Activated T-cell treated with anti-CD3 and anti-CD28 coated beads, Interleukin-2, amount 50 U/mL, for 24 hours (primary cell): ENCODE measurements around the gene MYO5B.

Experiments
- DNase-seq: peaks from one replicate; pipeline ENCODE4 v3.0.0-alpha.2; 2020
- H3K27ac Mint-ChIP-seq: 2 replicates; pipeline ENCODE4 v1.8.0; 2020; ENCODE audit warnings: mild to moderate bottlenecking, mixed read lengths
- H3K27me3 Mint-ChIP-seq: 2 replicates; pipeline ENCODE4 v1.8.0; 2020; ENCODE audit warnings: mixed read lengths
- H3K36me3 Mint-ChIP-seq: 2 replicates; pipeline ENCODE4 v1.8.0; 2020; ENCODE audit warnings: low read depth, mixed read lengths
- H3K4me1 Mint-ChIP-seq: 2 replicates; pipeline ENCODE4 v1.8.0; 2020; ENCODE audit warnings: low read depth, mixed read lengths
- H3K4me3 Mint-ChIP-seq: 2 replicates; pipeline ENCODE4 v1.8.0; 2020; ENCODE audit warnings: mild to moderate bottlenecking, moderate library complexity, mixed read lengths
- H3K9me3 Mint-ChIP-seq: 2 replicates; pipeline ENCODE4 v1.8.0; 2020; ENCODE audit warnings: mixed read lengths

The MYO5B gene

DNA sequence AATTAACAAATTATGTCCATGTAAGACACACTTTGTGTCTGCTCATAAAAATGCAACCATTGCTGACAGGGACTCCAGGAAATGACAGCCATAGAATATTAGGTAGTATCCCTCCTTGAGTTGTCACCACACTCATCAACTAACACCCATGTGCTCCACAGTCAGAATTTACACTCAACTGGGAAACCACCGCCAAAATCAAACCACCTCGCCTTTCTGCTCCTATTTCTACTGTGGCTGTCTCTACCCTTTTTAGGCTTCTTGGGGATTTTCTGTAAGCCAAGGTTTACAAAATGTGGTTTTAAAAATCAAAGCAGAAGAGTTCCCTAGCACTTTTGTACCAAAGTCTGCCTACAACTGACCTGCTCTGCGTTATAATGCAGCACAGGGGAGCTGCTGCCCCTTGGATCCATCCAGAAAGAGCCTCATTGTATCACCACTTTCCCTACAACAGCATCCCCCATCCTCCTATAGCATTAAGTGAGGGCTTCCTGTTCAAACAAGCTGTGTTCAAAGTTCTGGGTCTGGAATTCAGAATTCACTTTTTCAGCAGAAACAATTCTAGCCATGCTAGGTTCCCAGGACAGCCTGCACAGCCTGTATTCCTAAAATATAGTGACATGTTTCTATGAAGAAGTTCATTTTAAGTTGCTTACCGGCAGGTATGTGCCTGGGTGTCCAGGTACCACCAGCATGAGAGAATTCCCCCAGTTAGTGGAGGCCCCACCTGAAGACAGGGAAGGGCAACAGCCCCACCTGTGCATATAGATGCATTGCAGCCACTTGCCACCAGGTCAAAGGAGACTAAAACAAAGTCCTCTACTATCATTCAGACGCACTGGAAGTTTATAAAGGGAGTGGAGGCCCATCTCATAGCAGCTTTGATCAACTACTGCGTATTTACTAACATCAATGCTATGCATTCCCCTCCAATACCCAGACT lies 104.3 kb downstream of the MYO5B start:
- Mint-ChIP-seq H3K4me3 (no peak overlapping the region), H3K27me3 (peaks cover 19% of the 10 kb centered on the region), H3K4me1 (no peaks in the 10 kb centered on the region), H3K36me3 (no peaks in the 10 kb centered on the region), H3K27ac (no peak overlapping the region), H3K9me3 (no peaks in the 10 kb centered on the region)
- DNase-seq, result no peak

DNA sequence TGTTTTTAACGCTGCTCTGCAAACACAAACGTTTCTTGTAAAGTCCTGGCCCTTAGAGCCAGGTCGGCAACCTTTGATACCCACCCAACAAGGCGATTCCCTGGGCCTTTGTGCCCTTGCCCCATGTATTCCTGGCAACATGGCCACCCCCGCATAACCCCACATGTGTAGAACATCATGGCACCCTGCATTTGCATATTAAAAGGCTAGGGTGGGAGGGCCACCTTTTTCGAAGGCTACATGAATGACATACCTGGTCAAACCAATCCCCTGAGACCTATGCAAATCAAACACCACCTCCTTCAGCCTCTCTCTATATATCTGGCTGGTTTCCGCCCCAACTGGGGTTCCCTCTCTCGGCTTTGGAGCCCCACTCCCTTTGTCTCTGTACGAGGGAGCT lies 105.2 kb downstream of the MYO5B start:
- Mint-ChIP-seq H3K9me3 (no peaks in the 10 kb centered on the region), H3K27ac (no peak overlapping the region), H3K4me1 (no peaks in the 10 kb centered on the region), H3K36me3 (no peaks in the 10 kb centered on the region), H3K27me3 (peaks cover 19% of the 10 kb centered on the region), H3K4me3 (no peak overlapping the region)
- DNase-seq, result no peak

DNA sequence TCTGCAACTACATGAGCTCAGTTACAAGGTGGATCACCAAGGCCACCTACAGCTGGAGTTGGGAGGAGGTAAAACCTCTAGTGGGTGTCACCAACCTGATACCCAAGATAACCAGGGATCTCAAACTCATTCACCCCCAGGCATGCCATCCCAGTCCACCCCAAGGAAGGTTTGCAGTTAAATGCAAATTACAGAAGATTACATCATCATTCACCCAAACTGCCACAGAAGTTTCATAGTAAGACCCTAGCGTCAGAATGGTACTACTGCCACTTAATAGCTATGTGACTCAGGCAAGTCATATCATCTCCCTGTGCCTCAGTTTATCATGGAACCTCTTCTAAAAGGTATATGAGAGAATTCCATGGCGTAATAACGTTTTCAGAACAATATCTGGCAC lies 111.2 kb downstream of the MYO5B start:
- Mint-ChIP-seq H3K27me3 (peaks cover 27% of the 10 kb centered on the region), H3K4me1 (no peaks in the 10 kb centered on the region), H3K36me3 (no peaks in the 10 kb centered on the region), H3K9me3 (no peaks in the 10 kb centered on the region), H3K27ac (no peak overlapping the region), H3K4me3 (no peak overlapping the region)
- no peak for DNase-seq

DNA sequence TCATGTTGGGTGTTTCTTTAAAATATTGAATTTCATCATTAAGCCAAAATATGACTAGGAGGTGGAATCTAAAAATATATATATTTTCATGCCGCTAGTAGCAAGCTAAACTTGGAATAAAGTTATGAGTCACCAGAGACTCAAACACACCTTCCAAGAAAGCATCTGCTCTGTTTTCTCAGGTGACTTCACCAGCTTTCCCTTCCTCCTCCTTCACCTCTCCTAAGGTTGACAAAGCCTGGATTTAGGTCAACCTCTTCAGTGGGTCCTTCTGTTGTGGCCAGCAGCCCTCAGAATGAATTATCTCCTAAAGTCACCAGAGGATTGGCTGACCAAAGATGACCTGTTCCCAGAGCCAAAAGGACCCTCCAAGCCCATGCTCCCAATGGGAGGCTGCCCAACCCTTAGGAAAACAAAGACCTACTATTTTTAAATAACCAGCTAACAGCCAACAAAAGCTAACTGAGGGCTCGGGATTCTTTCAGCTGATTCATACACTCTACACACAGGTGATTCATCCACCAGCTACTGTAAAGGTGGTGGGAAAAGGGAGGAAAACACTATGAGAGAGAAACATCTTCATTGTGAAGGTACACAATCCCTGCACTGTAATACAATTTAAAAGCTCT lies 113.9 kb downstream of the MYO5B start:
- Mint-ChIP-seq H3K4me3 (no peak overlapping the region), H3K27ac (no peak overlapping the region), H3K9me3 (no peaks in the 10 kb centered on the region), H3K27me3 (peaks cover 35% of the 10 kb centered on the region), H3K4me1 (peaks cover 2% of the 10 kb centered on the region), H3K36me3 (no peaks in the 10 kb centered on the region)
- DNase-seq, result no peak

DNA sequence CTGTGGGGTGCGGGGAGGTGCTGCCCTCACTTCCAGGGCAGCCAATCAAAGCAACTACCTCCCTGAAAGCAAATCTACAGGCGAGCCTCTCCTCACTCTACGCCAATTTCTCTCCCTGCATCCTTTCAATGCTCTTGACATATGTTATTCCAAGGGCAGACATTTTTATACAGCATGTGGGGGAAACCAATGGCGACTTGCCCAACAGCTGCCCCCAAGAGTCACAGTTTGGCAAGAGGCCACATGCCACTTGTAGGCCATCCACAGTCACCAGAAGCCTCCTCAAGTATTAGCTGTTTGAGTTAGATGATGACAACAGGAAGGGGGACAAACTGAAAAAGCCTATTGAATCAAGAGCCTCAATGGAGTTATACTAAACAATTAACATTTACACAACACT lies 114.6 kb downstream of the MYO5B start:
- Mint-ChIP-seq H3K27ac (no peak overlapping the region), H3K9me3 (no peaks in the 10 kb centered on the region), H3K27me3 (peaks cover 35% of the 10 kb centered on the region), H3K36me3 (no peaks in the 10 kb centered on the region), H3K4me3 (no peak overlapping the region), H3K4me1 (peaks cover 4% of the 10 kb centered on the region)
- no peak for DNase-seq

DNA sequence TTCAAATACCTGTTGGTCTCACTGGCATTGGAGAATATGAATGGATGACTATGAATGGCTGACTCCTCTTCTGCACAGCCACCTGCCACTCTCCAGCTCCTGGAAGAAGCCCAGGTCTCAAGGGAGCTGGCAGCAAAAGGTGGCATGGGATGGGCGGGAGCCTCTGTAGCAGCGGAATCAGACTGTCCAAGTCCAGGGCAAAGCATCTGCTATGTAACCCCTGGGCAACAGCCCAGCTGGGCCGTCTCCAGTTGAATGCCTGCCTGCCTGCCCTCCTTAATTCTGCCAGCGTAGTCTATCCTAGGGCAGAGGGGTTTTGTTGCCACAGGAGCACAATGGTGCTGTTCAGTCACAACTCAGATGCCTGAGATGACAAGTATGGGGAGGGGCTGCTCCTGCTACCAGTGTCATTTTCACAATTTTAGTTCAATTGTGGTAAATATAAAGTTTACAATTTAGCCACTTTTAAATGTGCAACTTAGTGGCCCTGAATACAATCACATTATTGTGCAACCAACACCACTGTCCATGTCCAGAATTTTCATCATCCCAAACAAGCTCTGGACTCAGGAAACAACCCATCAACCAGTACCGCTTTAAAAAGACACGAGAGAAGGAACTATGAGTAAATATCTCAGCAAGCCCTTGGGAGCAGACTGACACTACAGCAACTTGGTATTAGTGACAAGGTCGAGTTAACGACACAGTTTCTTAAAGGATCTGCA lies 115.2 kb downstream of the MYO5B start:
- no peak for DNase-seq
- H3K27ac Mint-ChIP-seq, result no peak overlapping the region
- H3K4me1 Mint-ChIP-seq, result peaks cover 4% of the 10 kb centered on the region
- H3K36me3 Mint-ChIP-seq, result no peaks in the 10 kb centered on the region
- no peak overlapping the region for H3K4me3 Mint-ChIP-seq
- H3K27me3 Mint-ChIP-seq, result peaks cover 35% of the 10 kb centered on the region
- no peaks in the 10 kb centered on the region for H3K9me3 Mint-ChIP-seq

DNA sequence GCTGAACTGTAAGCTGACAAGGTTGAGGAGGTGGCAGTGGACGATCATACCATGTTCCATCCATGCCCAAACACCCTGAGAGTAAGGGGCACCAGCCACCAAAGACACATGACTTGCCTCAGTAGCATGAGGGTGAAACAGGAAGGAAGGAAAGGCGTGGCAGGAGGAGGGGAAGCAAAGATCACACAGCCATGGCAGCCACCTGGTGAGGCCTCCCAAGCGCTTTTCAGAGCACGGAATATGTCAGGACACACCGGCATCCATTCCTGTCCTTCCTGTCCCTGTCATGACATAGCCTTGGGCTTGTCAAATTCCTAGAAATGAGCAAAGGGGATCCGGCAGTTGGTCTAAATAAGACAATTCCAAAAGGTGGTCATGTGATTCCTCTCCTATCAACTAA lies 118.7 kb downstream of the MYO5B start:
- Mint-ChIP-seq H3K4me3 (no peak overlapping the region), H3K36me3 (no peaks in the 10 kb centered on the region), H3K27me3 (peaks cover 29% of the 10 kb centered on the region), H3K4me1 (peaks cover 4% of the 10 kb centered on the region), H3K27ac (no peak overlapping the region), H3K9me3 (no peaks in the 10 kb centered on the region)
- DNase-seq, result no peak

DNA sequence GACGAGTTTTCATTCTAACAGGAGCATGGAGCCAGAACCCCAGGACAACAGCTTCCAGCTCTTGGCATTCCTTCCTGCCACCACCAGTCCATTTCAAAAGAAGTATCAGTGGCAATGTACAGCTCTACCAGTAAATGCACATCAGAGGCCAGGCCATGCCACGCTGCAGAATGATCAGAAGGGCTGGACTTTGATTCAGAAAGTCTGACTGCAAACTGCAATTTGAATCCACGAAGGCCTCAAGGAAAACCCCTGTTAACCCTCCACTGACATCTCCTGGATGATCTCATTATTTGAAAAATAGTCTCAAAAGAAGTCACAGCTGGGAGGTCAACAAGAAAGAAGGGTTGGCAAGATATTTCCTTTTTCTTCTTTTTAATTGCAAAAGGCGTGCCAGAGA lies 119.2 kb downstream of the MYO5B start:
- peaks cover 29% of the 10 kb centered on the region for H3K27me3 Mint-ChIP-seq
- no peak overlapping the region for H3K4me3 Mint-ChIP-seq
- peaks cover 4% of the 10 kb centered on the region for H3K4me1 Mint-ChIP-seq
- no peaks in the 10 kb centered on the region for H3K9me3 Mint-ChIP-seq
- no peaks in the 10 kb centered on the region for H3K36me3 Mint-ChIP-seq
- no peak for DNase-seq
- H3K27ac Mint-ChIP-seq, result no peak overlapping the region

DNA sequence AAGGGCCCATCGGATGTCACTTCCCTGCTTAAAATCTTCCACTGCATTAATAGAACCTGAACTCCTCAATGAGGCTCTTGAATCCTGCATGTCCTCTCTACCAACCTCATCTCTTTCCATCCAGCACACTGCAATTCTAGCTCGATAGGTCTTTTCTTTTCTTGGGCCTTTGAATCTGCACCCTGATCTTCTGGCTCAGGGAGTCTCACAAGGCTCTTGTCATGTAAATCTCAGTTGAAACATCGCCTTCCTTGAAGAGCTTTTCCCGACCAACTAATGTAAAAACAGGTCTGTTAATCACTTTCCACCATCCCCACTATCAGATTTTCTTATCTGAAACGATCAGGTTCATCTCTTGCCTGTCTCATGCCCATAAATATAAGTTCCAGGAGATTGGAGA lies 120.5 kb downstream of the MYO5B start:
- DNase-seq, result no peak
- Mint-ChIP-seq H3K27ac (no peak overlapping the region), H3K4me3 (no peak overlapping the region), H3K27me3 (peaks cover 22% of the 10 kb centered on the region), H3K36me3 (no peaks in the 10 kb centered on the region), H3K9me3 (no peaks in the 10 kb centered on the region), H3K4me1 (peaks cover 4% of the 10 kb centered on the region)

DNA sequence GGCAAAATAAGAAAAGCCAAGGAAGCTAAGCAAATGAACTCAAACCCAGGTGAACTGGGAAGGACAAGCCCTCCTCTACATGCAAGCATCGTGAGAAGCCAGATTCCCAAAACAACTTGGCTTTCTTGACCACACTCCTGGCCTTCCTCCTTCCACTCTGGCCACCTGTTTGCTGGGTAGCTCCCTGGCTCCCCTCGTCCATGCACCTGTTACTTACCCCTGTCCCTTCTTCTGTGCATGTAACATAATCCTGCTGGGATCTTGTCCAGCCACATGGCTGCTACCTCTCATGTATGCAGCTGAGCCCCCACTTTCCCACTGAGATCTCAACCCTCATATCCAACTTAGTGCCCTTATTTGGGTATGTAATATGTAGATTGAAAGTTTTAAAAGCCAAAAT lies 121.6 kb downstream of the MYO5B start:
- Mint-ChIP-seq H3K27ac (no peak overlapping the region), H3K4me1 (peaks cover 4% of the 10 kb centered on the region), H3K9me3 (no peaks in the 10 kb centered on the region), H3K4me3 (no peak overlapping the region), H3K36me3 (no peaks in the 10 kb centered on the region), H3K27me3 (peaks cover 17% of the 10 kb centered on the region)
- no peak for DNase-seq

DNA sequence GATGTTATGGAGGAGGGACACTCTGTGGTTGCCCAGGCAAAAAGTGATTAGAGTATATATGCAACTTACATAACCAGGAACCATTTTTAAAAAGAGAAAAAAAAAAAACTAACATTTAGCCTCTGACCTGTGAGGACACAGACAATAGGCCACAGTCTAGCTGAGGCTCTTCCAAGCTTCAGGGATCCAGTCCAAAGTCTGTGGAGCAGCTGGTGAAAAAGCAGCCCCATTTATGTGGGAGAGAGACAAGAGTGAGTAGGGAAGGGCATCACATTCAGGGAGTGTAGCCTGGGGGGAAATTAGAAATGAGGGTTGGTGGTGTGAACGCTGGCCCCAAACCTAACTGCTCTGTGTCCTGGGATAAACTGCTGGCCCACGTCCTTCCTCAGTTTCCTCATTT lies 122.8 kb downstream of the MYO5B start:
- Mint-ChIP-seq H3K27me3 (peaks cover 16% of the 10 kb centered on the region), H3K36me3 (no peaks in the 10 kb centered on the region), H3K4me1 (peaks cover 4% of the 10 kb centered on the region), H3K4me3 (no peak overlapping the region), H3K9me3 (no peaks in the 10 kb centered on the region), H3K27ac (no peak overlapping the region)
- DNase-seq, result no peak

DNA sequence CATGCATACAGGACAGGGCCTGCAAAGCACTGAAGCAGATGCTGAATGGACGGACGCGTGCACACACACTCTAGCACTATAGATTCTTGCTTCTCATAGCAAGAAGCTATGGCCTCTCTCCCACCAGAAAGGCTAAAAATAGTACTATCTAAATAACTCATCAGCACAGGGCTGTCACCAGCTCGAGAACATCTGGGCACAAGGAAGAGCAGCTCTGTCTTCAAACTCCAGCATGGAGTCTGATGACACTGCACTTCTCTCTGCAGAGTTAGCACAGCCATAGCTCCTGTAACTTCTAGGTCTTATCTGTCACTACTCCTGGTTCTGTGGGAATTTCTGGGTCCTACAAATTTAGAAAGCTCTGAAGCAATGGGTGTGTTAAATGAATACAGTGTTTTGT lies 123.5 kb downstream of the MYO5B start:
- Mint-ChIP-seq H3K36me3 (no peaks in the 10 kb centered on the region), H3K27me3 (peaks cover 16% of the 10 kb centered on the region), H3K4me3 (no peak overlapping the region), H3K9me3 (no peaks in the 10 kb centered on the region), H3K4me1 (peaks cover 4% of the 10 kb centered on the region), H3K27ac (no peak overlapping the region)
- DNase-seq, result no peak

DNA sequence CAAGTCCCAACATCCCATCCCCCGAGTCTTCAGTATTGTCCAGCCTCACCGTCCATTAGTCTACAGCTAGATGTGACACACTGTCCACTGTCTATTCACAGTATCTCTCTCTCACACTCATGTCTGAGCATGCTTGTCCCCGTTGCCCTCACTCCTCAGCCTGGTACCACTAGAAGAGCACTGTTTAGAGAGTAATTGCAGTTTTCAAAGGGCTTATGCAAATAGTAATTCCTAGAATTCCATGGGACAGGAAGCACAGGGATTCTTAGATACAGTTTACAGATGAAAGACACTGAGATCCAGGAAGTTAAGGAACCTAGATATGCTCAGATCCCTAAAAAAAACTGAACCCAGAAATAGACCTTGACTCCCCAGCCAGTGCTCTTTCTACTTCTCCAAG lies 125.5 kb downstream of the MYO5B start:
- H3K36me3 Mint-ChIP-seq, result no peaks in the 10 kb centered on the region
- H3K9me3 Mint-ChIP-seq, result no peaks in the 10 kb centered on the region
- H3K27ac Mint-ChIP-seq, result no peak overlapping the region
- no peaks in the 10 kb centered on the region for H3K4me1 Mint-ChIP-seq
- DNase-seq, result no peak
- no peak overlapping the region for H3K4me3 Mint-ChIP-seq
- H3K27me3 Mint-ChIP-seq, result peaks cover 21% of the 10 kb centered on the region

DNA sequence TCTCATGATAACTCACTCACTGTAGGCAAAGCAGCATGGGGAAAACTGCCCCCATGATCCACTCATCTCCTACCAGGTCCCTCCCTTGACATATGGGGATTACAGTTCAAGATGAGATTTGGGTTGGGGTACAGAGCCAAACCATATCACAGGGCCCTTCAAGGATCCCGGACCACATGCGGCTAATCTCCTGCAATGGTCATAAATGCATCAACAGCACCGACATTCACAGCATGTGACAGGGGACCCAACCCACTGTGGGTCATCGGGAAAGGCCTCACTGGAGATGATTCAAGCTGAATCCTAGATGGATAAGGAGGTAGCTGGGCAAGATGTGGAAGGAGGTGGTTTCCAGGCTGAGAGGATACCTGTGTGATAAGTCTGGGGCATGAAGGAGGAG lies 129.4 kb downstream of the MYO5B start:
- Mint-ChIP-seq H3K36me3 (no peaks in the 10 kb centered on the region), H3K27me3 (peaks cover 18% of the 10 kb centered on the region), H3K4me3 (no peak overlapping the region), H3K4me1 (no peaks in the 10 kb centered on the region), H3K27ac (no peak overlapping the region), H3K9me3 (no peaks in the 10 kb centered on the region)
- no peak for DNase-seq

DNA sequence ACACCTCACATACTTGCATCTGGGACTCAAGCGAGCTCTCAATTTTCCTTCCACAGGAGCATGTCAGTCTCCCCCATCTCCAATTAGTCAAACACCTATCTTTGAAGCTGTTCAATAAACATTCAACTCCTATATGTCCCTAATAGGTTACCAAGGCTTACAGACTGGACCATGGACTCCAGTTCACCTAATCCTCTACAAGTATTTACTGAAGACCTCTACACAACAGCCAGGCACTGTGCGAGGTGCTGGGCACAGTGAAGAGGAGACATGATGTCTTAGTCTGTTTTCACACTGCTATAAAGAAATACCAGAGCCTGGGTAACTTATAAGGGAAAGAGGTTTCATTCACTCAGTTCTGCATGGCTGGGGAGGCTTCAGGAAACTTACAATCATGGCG lies 129.9 kb downstream of the MYO5B start:
- Mint-ChIP-seq H3K9me3 (no peaks in the 10 kb centered on the region), H3K36me3 (no peaks in the 10 kb centered on the region), H3K27ac (no peak overlapping the region), H3K4me1 (no peaks in the 10 kb centered on the region), H3K27me3 (peaks cover 18% of the 10 kb centered on the region), H3K4me3 (no peak overlapping the region)
- DNase-seq, result no peak
